Ishikawa (cell line): ENCODE results near the gene ACAP2.

ENCODE experiments used
- CEBPB ChIP-seq: IDR thresholded peaks from 2 replicates; pipeline ENCODE4 v1.6.1; 2012
- CREB1 ChIP-seq: IDR thresholded peaks from 2 replicates; pipeline ENCODE4 v1.6.1; 2012; ENCODE audit warnings: low read depth
- EGR1 ChIP-seq: IDR thresholded peaks from 2 replicates; pipeline ENCODE4 v1.6.1; 2012
- EP300 ChIP-seq: IDR thresholded peaks from 2 replicates; pipeline ENCODE4 v1.6.1; 2012; ENCODE audit warnings: borderline replicate concordance
- FOXM1 ChIP-seq: IDR thresholded peaks from 2 replicates; pipeline ENCODE4 v1.6.1; 2012; ENCODE audit warnings: low read depth, borderline replicate concordance
- MAX ChIP-seq: IDR thresholded peaks from 2 replicates; pipeline ENCODE4 v1.6.1; 2012
- NFIC ChIP-seq: IDR thresholded peaks from 2 replicates; pipeline ENCODE4 v1.6.1; 2012
- RAD21 ChIP-seq: IDR thresholded peaks from 2 replicates; pipeline ENCODE4 v1.6.1; 2012; ENCODE audit warnings: low read depth
- REST ChIP-seq: IDR thresholded peaks from 2 replicates; pipeline ENCODE4 v1.6.1; 2012; ENCODE audit warnings: low read depth, mild to moderate bottlenecking
- TAF1 ChIP-seq: IDR thresholded peaks from 2 replicates; pipeline ENCODE4 v1.6.1; 2012; ENCODE audit warnings: low read depth, mild to moderate bottlenecking
- TCF12 ChIP-seq: IDR thresholded peaks from 2 replicates; pipeline ENCODE4 v1.6.1; 2012; ENCODE audit warnings: low read depth
- TEAD4 ChIP-seq: IDR thresholded peaks from 2 replicates; pipeline ENCODE4 v1.6.1; 2012
- USF1 ChIP-seq: IDR thresholded peaks from 2 replicates; pipeline ENCODE4 v1.6.1; 2012
- YY1 ChIP-seq: IDR thresholded peaks from 2 replicates; pipeline ENCODE4 v1.6.1; 2012; ENCODE audit warnings: low read depth
- ZBTB7A ChIP-seq: IDR thresholded peaks from 2 replicates; pipeline ENCODE4 v1.6.1; 2012; ENCODE audit warnings: low read depth

Gene ACAP2

DNA sequence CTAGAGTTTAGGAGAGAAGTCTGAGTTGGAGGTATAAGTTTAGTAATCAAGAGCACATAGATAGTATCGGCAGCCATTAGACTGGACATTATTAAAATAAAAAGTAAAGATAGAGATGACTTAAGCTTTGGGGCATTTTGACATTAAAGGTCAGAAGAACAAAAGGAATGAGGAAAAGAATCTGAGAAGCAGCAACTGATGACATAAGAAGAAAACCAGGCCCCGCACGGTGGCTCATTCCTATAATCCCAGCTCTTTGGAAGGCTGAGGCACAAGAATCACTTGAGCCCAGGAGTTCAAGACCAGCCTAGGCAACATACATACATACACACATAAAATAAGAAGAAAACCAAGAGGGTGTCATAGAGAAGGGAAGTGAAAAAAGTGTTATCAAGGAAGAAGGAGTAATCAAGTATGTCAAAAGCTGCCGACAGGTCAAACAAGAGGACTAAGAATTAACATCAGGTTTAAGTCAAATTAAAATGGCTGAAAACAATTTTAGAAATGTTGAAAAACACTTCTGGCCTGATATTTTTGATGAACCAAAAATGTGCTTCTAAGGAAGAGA lies 38.9 kb downstream of the ACAP2 start:
- no peak for TF ChIP-seq FOXM1

DNA sequence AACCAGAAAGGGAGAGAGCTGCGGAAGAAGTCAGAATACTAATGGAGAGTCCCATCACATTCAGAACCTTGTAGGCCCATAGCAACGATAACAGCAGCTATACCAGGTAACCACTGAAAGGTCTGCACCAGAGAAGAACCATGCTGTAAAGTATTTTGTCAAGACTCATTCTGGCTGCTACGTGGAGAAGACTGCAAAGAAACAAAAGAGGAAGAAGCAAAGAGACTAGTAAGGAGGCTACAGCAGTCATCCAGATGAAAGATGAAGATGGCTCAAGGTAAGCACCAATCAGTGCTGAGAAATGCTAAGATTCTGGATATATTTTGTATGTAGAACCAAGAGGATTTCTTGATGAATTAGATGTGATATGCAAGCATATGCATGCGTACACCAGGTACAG lies 39.6 kb downstream of the ACAP2 start:
- no peak for TF ChIP-seq TCF12
- TF ChIP-seq EGR1, result no peak
- no peak for TF ChIP-seq EP300
- TF ChIP-seq NFIC, result no peak
- TF ChIP-seq CEBPB, result no peak
- TF ChIP-seq YY1, result no peak
- TF ChIP-seq ZBTB7A, result no peak
- TF ChIP-seq REST, result no peak
- no peak for TF ChIP-seq MAX
- TF ChIP-seq TEAD4, result no peak
- no peak for TF ChIP-seq RAD21
- TF ChIP-seq FOXM1, result no peak
- no peak for TF ChIP-seq TAF1
- no peak for TF ChIP-seq CREB1
- TF ChIP-seq USF1, result no peak

GRCh38 chr3:195401943-195402342 lies 40.9 kb downstream of the ACAP2 start:
- no peak for TF ChIP-seq FOXM1
- TF ChIP-seq YY1, result no peak
- TF ChIP-seq NFIC, result no peak
- no peak for TF ChIP-seq MAX
- TF ChIP-seq TCF12, result no peak
- TF ChIP-seq CREB1, result no peak
- no peak for TF ChIP-seq EGR1
- TF ChIP-seq EP300, result no peak
- no peak for TF ChIP-seq TAF1
- no peak for TF ChIP-seq ZBTB7A
- TF ChIP-seq REST, result no peak
- no peak for TF ChIP-seq CEBPB
- TF ChIP-seq TEAD4, result no peak
- no peak for TF ChIP-seq USF1
- no peak for TF ChIP-seq RAD21

DNA sequence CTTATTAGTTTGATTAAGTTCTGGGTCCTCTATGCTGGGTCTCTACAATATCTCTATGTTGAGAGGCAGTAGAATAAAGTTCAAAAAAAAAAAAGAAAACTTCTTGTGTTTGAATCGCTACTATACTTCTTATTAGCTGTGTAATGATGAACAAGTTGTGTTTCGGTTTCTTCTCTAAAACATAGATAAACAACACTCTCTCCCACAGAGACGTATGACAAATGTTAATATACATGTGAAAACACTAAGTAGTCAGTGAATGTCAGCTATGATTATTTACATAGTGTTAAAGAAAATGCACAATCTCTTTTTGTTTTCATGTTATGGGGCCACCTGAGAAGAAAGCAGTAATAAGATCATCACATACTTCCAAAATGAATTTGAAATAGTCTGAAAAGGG lies 45.3 kb downstream of the ACAP2 start:
- TF ChIP-seq USF1, result no peak
- TF ChIP-seq RAD21, result no peak
- no peak for TF ChIP-seq CREB1
- TF ChIP-seq TEAD4, result no peak
- TF ChIP-seq FOXM1, result no peak
- TF ChIP-seq MAX, result no peak
- no peak for TF ChIP-seq NFIC
- TF ChIP-seq EGR1, result no peak
- TF ChIP-seq TAF1, result no peak
- no peak for TF ChIP-seq EP300
- no peak for TF ChIP-seq YY1
- TF ChIP-seq CEBPB, result no peak
- TF ChIP-seq ZBTB7A, result no peak
- no peak for TF ChIP-seq TCF12
- TF ChIP-seq REST, result no peak
